Smooth muscle cell (in vitro differentiated cells): Measurements from ENCODE around the gene C10orf95. TPM values are rescaled to one million over a fixed set of nuclear protein-coding genes. Genes with fewer than 3 reads are reported as not detected.

Experiments
- DNase-seq: peaks from one replicate; lab custom pipeline; 2025; ENCODE audit not compliant: unreplicated experiment; lab: John Stamatoyannopoulos, UW
- H2AFZ ChIP-seq: fragments of 200-600 bp; sonication (generic); 2 replicates; pipeline ENCODE4 v1.6.0; 2016; ENCODE audit warnings: antibody characterized with exemption, low read depth, mild to moderate bottlenecking
- H3F3A ChIP-seq: fragments of 200-600 bp; sonication (generic); 2 replicates; pipeline ENCODE4 v1.6.0; 2017; ENCODE audit warnings: antibody characterized with exemption, low read depth
- H3K27ac ChIP-seq: fragments of 200-600 bp; sonication (generic); 2 replicates; pipeline ENCODE4 v1.5.1; 2016; ENCODE audit warnings: low read depth, mild to moderate bottlenecking
- H3K27me3 ChIP-seq: fragments of 200-600 bp; sonication (generic); 2 replicates; pipeline ENCODE4 v1.6.1; 2016; ENCODE audit warnings: low read depth, mild to moderate bottlenecking
- H3K36me3 ChIP-seq: fragments of 200-600 bp; sonication (generic); 2 replicates; pipeline ENCODE4 v1.5.1; 2016; ENCODE audit warnings: low read depth
- H3K4me1 ChIP-seq: fragments of 200-600 bp; sonication (generic); 2 replicates; pipeline ENCODE4 v1.5.1; 2016; ENCODE audit warnings: low read depth
- H3K4me2 ChIP-seq: fragments of 200-600 bp; sonication (generic); 2 replicates; pipeline ENCODE4 v1.6.0; 2016; ENCODE audit warnings: mild to moderate bottlenecking
- H3K4me3 ChIP-seq: fragments of 200-600 bp; sonication (generic); 2 replicates; pipeline ENCODE4 v1.5.1; 2016; ENCODE audit warnings: mild to moderate bottlenecking
- H3K79me2 ChIP-seq: fragments of 200-600 bp; sonication (generic); 2 replicates; pipeline ENCODE4 v1.6.0; 2016; ENCODE audit warnings: low read depth, mild to moderate bottlenecking
- H3K9ac ChIP-seq: fragments of 200-600 bp; sonication (generic); 2 replicates; pipeline ENCODE4 v1.6.0; 2016; ENCODE audit warnings: low read depth
- H3K9me3 ChIP-seq: fragments of 200-600 bp; sonication (generic); replicated peaks from 2 replicates; pipeline ENCODE4 v1.5.1; 2016; ENCODE audit warnings: low read depth
- H4K20me1 ChIP-seq: fragments of 200-600 bp; sonication (generic); 2 replicates; pipeline ENCODE4 v1.6.0; 2016; ENCODE audit warnings: low read depth
- CTCF ChIP-seq: fragments of 200-600 bp; sonication (generic); IDR thresholded peaks from 2 replicates; pipeline ENCODE4 v1.5.1; 2017; ENCODE audit warnings: borderline replicate concordance, mild to moderate bottlenecking, antibody characterized with exemption; ENCODE audit not compliant: insufficient read depth, poor library complexity, severe bottlenecking
- WGBS: methylation state at CpG from one replicate; pipeline ENCODE4 v1.1.7; 2016; ENCODE audit warnings: low lambda C conversion rate; 5-methylcytosine and 5-hydroxymethylcytosine counted together
- polyA plus RNA-seq: library from polyadenylated mRNA; unstranded; fragments of >200 nt; fragmentation: Nextera tagmentation; extraction: Ambion mirVana; gene quantifications from 2 replicates; pipeline ENCODE4 v1.2.1, GENCODE V29; 2016
- total RNA-seq: library from RNA; depleted of rRNA; stranded (reverse); fragments of >200 nt; gene quantifications from 2 replicates; pipeline ENCODE4 v1.2.3, GENCODE V29; 2014

The C10orf95 gene
- total and polyA plus RNA-seq, 2 experiments from 2014 or later, result 0.62 TPM; not detected in 1

GRCh38 chr10:102408131-102408727 lies 43.1 kb downstream of the C10orf95 start:
- peak overlapping the region; percentile 58 for H3K27ac ChIP-seq
- DNase-seq, result no peak
- no peaks in the 10 kb centered on the region for H3F3A ChIP-seq
- H3K4me2 ChIP-seq, result peak overlapping the region; percentile 91
- H3K4me1 ChIP-seq, result peaks cover 16% of the 10 kb centered on the region
- TF ChIP-seq CTCF, result no peak
- no peak overlapping the region for H2AFZ ChIP-seq
- H3K9me3 ChIP-seq, result no peaks in the 10 kb centered on the region
- WGBS, result 71% methylated on average over 14 of the region's 14 CpGs
- H3K27me3 ChIP-seq, result no peaks in the 10 kb centered on the region
- H3K4me3 ChIP-seq, result peak overlapping the region; percentile 73
- peaks cover 8% of the 10 kb centered on the region for H4K20me1 ChIP-seq
- H3K79me2 ChIP-seq, result no peaks in the 10 kb centered on the region
- H3K36me3 ChIP-seq, result no peaks in the 10 kb centered on the region
- H3K9ac ChIP-seq, result no peak overlapping the region

- Histone ChIP-seq H3K27ac (peak overlapping the region; percentile 58), H3K79me2 (no peaks in the 10 kb centered on the region), H3K4me2 (peak overlapping the region; percentile 91), H3K4me3 (no peak overlapping the region), H3K36me3 (no peaks in the 10 kb centered on the region), H4K20me1 (peaks cover 8% of the 10 kb centered on the region), H3F3A (no peaks in the 10 kb centered on the region), H3K9me3 (no peaks in the 10 kb centered on the region), H2AFZ (no peak overlapping the region), H3K4me1 (peaks cover 16% of the 10 kb centered on the region), H3K27me3 (no peaks in the 10 kb centered on the region), H3K9ac (no peak overlapping the region)
- DNase-seq, result no peak
- 78% methylated on average over 13 of the region's 13 CpGs for WGBS
- no peak for TF ChIP-seq CTCF
Observed at GRCh38 chr10:102407425-102408130, 43.8 kb downstream of the C10orf95 start.

GRCh38 chr10:102406815-102407214 lies 44.5 kb downstream of the C10orf95 start:
- Histone ChIP-seq H3K27me3 (no peaks in the 10 kb centered on the region), H3F3A (no peaks in the 10 kb centered on the region), H3K9me3 (no peaks in the 10 kb centered on the region), H4K20me1 (peaks cover 8% of the 10 kb centered on the region), H2AFZ (no peak overlapping the region), H3K4me3 (no peak overlapping the region), H3K79me2 (no peaks in the 10 kb centered on the region), H3K4me2 (no peak overlapping the region), H3K4me1 (peaks cover 16% of the 10 kb centered on the region), H3K27ac (peak overlapping the region; percentile 58), H3K9ac (no peak overlapping the region), H3K36me3 (no peaks in the 10 kb centered on the region)
- DNase-seq, result no peak
- WGBS, result no CpG with 5 or more reads among the region's 2 CpGs
- TF ChIP-seq CTCF, result no peak

- no peaks in the 10 kb centered on the region for H3K9me3 ChIP-seq
- H2AFZ ChIP-seq, result no peak overlapping the region
- DNase-seq, result no peak
- no peak for TF ChIP-seq CTCF
- H3K79me2 ChIP-seq, result no peaks in the 10 kb centered on the region
- WGBS, result 84% methylated on average over 6 of the region's 6 CpGs
- H3K4me3 ChIP-seq, result no peak overlapping the region
- H3K4me2 ChIP-seq, result no peak overlapping the region
- no peaks in the 10 kb centered on the region for H3F3A ChIP-seq
- H4K20me1 ChIP-seq, result peaks cover 8% of the 10 kb centered on the region
- H3K36me3 ChIP-seq, result no peaks in the 10 kb centered on the region
- no peak overlapping the region for H3K9ac ChIP-seq
- no peak overlapping the region for H3K27ac ChIP-seq
- H3K27me3 ChIP-seq, result no peaks in the 10 kb centered on the region
- peaks cover 13% of the 10 kb centered on the region for H3K4me1 ChIP-seq
Observed at GRCh38 chr10:102405632-102406031, 45.7 kb downstream of the C10orf95 start.
